Stromal cell of bone marrow (primary cell): ENCODE data around the gene GAPVD1.

Experiments used
- DNase-seq: peaks from one replicate; pipeline ENCODE4 v3.0.0-alpha.2; 2012; ENCODE audit warnings: low read depth

GAPVD1 gene

GRCh38 chr9:125406810-125407087 is 145.1 kb downstream of the GAPVD1 start:
- no peak for DNase-seq

GRCh38 chr9:125407432-125407973 is 145.9 kb downstream of the GAPVD1 start:
- DNase-seq, result no peak

DNA sequence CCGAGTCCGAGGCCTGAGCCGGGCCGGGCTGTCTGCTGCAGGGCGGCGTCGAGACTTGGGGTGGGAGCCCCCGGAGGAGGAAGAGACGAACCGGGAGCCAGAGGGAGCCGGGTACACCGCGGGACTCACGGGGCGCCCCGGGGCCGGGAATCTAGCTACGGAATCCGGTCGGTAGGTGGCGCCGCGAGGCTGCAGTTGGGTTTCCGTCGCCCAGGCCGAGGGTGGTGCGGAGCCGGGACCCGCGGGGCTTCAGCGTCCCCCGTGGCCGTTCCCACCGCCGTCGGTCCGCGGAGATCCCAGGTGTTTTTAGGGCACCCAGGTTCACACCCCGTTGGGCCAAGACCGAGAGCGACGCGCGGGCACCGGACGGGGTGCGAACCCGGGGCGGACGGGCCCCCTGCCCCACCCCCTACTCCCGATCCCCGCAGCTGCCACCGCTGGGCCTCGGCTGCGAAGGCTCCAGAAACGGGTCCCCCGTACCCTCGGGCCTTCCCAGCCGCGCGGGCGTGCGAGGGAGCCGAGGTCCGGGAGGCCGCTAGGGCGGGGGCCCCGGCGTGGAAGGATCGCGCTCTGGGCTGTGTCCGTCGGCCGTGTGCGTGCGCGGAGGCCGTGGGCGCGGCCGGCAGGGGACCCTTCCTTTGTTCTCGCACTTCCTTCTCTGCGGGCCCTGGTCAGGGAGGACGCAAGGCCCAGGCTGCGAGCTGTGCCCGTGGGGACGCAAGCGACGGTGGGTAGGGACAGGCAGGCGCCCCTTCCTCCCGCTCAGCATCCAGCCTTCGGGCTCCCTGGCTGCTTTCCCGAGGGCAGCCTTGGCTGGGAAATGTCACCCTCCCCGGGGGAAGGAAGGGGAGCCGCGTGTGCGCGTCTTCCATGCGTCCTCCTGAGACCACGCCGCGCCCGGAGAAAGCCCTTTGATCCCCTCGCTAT is 146.6 kb downstream of the GAPVD1 start:
- DNase-seq, result peak; percentile 38

DNA sequence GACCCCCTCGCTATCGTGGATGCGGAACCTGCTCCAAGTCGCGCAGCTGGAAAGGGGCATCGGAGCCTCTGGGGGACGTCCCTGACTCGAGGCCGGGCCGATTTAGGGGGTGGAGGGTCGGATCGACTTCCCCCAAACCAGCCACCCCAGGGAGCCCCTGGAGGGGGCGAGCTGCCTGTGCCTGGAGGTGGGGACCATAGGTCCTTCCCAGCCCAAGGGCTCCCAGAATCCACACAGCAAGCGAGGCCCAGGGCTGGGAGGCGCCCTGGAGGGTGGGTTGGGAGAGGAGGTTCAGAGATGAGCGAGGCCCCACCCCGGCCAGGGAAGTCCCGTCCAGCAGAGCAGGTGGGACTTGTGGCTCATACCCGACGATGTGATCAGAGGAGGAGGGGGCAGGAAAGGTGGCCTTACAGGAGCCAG is 147.6 kb downstream of the GAPVD1 start:
- DNase-seq, result no peak

DNA sequence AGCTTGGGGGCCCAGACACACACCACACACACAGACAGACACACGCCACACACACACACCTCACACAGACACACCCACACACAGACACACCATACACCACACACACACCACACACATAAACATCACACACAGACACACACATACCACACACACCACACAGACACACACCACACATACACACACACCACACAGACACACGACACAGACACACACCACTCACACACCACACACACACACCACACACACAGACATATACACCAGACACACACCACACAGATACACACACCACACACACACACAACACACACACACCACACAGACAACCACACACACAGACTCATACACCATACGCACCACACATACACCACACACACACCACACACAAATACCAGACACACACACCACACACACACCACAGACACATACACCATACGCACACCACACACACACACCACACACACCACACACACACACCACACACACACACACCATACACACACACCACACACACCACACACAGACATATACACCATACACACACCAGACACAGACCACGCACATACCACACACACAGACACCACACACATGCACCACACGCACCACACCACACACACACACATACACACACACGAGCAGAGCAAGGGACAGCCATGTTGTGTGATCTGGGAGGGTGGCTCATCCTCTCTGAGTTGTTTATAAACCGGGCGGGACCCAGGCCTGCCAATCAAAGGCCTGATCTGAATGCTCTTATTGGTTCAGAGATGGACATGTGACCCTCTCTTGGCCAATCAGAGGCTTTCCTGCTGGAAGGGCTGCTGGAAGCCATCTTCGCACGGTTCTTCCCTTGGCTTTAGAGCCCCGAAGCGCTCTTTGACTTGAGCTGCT is 148.3 kb downstream of the GAPVD1 start:
- no peak for DNase-seq

- DNase-seq, result no peak
Measured at GRCh38 chr9:125410522-125410894, 148.9 kb downstream of the GAPVD1 start.

- DNase-seq, result no peak
Measured at GRCh38 chr9:125411171-125411756, 149.6 kb downstream of the GAPVD1 start.

DNA sequence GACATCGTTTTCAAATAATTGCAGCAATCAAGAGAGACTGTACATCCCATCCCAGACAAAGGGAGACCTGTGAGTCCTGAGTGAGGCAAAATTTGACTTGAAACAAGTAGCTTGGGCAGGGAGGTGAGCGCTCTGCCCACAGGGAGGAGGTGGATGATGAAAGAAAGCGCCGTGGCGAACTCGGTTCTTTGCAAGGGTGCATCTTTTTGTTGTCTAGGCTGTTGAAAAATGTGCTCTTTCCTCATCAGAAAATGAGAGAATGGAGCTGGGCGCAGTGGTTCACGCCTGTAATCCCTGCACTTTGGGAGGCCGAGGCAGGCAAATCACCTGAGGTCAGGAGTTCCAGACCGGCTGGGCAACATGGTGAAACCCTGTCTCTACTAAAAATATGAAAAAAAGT is 150.5 kb downstream of the GAPVD1 start:
- no peak for DNase-seq

DNA sequence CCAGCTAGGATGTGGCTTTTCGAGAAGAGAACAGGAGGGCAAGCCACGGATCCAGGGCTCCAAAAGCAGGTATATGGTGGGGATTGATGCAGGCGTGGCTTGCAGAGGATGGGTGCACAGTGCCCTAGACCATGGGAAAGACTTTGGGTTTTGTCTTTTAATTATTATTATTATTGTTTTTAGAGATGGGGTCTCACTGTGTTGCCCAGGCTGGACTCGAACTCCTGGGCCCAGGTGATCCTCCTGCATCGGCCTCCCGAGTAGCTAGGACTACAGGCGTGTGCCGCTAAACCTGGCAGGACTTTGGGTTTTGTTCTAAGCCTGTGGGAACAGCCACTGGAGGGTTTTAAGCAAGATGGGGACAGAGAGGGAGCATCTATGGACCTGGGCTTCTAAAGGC is 152.0 kb downstream of the GAPVD1 start:
- DNase-seq, result no peak

- no peak for DNase-seq
Measured at GRCh38 chr9:125415583-125416460, 154.2 kb downstream of the GAPVD1 start.

GRCh38 chr9:125416517-125416916 is 154.9 kb downstream of the GAPVD1 start:
- no peak for DNase-seq
